Activated CD8-positive, alpha-beta memory T cell treated with anti-CD3 and anti-CD28 coated beads for 36 hours (primary cell): Measurements from ENCODE around the gene MYO7A. TPM values are rescaled to one million over a fixed set of nuclear protein-coding genes. Genes with fewer than 3 reads are reported as not detected.

Experiments
- CTCF ChIA-PET: fragments of 350-600 bp; sonication (Branson Sonifier 250); formaldehyde crosslinking; loops from one replicate; lab custom pipeline; 2021; ENCODE audit warnings: antibody characterized with exemption; lab: Charles Lee
- POLR2A ChIA-PET: fragments of 350-600 bp; sonication (Branson Sonifier 250); formaldehyde crosslinking; loops from one replicate; lab custom pipeline; 2021; ENCODE audit warnings: antibody characterized with exemption; lab: Charles Lee
- total RNA-seq, 2 experiments: library from RNA; stranded (reverse); gene quantifications; one replicate each; pipeline ENCODE4 v1.2.3, GENCODE V29; 2021

The MYO7A gene
- total RNA-seq, 2 experiments from 2014 or later: 0.06 TPM; not detected in 1

- ChIA-PET POLR2A (no interaction called here), CTCF (interaction anchor here (3.1 kb wide), 1 partner anchor 57 kb away, joined by 10 read pairs; the partner anchor contains the start of gene MYO7A)
Observed at GRCh38 chr11:77184136-77184860, 56.3 kb downstream of the MYO7A start.

GRCh38 chr11:77186302-77186701, 58.3 kb downstream of the MYO7A start:
- CTCF ChIA-PET: interaction anchor here (0.7 to 5.1 kb wide), 4 partner anchors 58 to 444 kb away, joined by 3 to 75 read pairs (median 4); partner anchors contain the start of gene MYO7A
- POLR2A ChIA-PET: no interaction called here

- ChIA-PET CTCF (interaction anchor here (0.5 to 5.1 kb wide), 8 partner anchors 38 to 383 kb away, joined by 3 to 75 read pairs (median 4); partner anchors contain the start of gene MYO7A), POLR2A (no interaction called here)
Observed at GRCh38 chr11:77187111-77187750, 59.2 kb downstream of the MYO7A start.

DNA sequence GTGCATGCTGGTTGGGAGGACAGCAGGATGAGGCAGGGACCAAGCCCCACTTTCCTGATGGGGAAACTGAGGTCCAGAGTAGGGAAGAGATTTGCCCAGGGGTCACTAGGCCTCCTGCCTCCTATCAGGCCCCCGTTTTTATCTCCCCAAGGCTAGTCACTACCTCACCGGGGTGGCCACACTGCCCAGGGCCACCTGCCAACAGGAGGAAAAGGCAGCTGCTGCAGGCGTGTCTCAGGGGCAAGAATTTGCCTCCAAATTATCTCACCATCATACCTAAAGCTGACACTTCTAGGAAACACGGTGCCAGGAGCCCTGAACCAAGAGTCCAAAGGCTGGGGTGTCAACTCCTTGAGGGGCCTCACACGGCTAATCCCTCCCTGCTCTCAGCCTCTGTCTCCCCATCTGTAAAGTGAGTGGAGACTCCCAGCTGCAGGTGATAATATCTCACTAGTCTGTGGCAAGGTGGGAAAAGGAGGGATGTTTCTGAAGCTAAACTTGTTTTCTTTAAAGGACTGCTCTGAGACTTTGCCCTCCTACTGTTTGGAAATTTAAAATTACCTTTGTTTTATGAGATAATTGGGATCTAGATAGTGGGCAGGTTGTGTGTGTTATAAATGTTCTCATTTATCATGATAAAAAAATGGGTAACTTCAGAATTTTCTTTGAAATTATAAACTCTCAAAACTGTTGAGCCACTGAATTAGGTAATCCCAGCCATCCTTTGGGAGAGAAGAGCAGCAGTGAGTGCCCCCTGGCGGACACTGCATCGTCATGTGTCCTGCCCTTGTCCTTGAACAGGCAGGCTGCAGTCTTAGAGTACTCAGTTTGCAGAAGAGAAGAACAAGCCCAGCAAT, 60.0 kb downstream of the MYO7A start:
- POLR2A ChIA-PET: no interaction called here

DNA sequence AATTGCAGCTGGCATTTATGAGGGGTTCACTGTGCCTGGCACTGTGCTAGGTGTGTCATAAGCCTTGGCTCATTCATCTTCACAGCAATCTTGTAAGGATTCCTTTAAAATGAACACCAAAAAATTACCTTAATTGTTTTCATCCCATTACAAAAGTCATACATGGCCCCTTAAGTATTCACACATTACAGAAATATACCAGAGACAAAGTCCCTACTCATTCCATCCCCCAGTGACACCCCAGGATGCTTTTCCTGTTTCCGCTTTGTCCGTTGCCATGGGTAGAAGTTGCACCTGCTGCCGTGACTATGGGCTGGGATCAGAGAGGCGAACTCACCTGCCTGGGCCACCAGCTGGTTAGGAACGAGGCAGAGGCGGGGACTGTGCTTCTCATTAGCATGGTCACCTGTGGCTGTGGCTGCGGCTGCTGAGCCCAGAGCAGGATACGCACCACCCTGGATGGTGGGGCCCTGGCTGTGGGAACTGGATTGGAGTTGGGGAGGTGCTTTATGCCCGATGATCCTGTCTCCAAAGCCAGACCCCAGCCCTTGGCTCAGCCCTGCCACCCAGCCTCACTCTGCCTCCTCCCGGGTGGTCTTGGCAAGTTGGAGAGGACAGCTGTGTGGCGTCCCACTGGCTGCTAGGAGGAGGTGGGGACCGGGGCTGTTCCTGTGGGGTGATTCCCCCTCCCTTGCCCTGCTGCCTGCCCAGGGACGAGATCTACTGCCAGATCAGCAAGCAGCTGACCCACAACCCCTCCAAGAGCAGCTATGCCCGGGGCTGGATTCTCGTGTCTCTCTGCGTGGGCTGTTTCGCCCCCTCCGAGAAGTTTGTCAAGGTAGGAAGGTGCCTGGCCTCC, 60.8 kb downstream of the MYO7A start:
- POLR2A ChIA-PET: no interaction called here

More for the DNA sequence above, 60.0 kb downstream of the MYO7A start:
- CTCF ChIA-PET: interaction anchor here (0.5 to 5.1 kb wide), 6 partner anchors 38 to 382 kb away, joined by 3 to 75 read pairs (median 4); partner anchors contain the start of gene MYO7A

GRCh38 chr11:77189588-77190210, 61.7 kb downstream of the MYO7A start:
- CTCF ChIA-PET: interaction anchor here (1.5 to 5.1 kb wide), 2 partner anchors 61 to 359 kb away, joined by 4 to 75 read pairs; partner anchors contain the start of gene MYO7A
- POLR2A ChIA-PET: no interaction called here

More for the DNA sequence above, 60.8 kb downstream of the MYO7A start:
- CTCF ChIA-PET: interaction anchor here (0.5 to 5.1 kb wide), 4 partner anchors 60 to 360 kb away, joined by 4 to 75 read pairs (median 4); partner anchors contain the start of gene MYO7A

DNA sequence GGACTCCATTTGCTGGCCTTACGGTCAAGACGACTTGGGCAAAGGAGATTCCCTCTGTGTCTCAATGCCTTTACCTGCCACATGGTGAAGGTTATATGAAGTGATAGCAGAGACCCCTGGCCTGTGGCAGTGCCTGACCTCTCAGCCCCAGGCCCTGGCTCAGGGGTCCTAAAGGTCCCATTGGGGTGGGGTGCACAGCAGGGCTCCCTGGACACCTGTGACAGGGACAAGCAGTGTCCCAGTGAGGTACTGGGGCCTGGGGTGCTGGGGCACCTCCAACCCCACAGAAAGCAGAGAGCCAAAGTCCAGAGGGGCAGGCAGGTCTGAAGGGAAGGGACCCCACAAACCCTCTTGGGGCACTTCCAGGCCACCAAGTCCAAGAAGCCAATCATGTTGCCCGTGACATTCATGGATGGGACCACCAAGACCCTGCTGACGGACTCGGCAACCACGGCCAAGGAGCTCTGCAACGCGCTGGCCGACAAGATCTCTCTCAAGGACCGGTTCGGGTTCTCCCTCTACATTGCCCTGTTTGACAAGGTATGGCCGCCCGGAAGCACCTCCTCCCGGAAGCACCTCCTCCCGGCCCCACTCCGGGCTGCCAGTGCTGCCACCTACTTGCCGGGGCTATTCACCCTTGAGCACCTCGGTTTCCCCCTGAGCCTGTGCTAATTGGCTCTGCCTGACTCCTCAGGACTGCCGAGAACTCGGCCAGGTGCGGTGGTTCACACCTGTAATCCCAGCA, 62.5 kb downstream of the MYO7A start:
- ChIA-PET CTCF (interaction anchor here (5.1 kb wide), 1 partner anchor 62 kb away, joined by 75 read pairs; the partner anchor contains the start of gene MYO7A), POLR2A (no interaction called here)

DNA sequence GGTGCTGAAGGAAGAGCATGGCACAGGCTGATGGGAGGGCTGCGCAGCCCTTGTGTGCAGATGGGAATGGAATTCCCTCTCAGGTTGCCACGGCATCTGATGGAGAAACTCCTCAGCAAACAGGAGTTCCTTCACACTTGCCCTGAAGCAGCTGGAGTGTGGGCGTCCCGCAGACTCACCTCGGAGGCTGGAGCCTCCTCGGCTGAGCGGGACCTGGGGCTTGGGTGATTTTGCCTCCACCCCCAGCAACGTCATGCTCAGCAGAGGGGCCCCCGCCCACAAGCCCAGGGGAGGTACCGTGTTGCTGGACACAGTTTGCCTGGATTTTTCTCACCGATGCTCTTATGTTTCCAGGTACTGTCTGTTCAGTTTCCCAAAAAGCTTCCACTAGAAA, 63.4 kb downstream of the MYO7A start:
- POLR2A ChIA-PET: no interaction called here
- CTCF ChIA-PET: no interaction called here

GRCh38 chr11:77191823-77192495, 63.9 kb downstream of the MYO7A start:
- ChIA-PET CTCF (interaction anchor here (1.3 kb wide), 1 partner anchor 65 kb away, joined by 4 read pairs; no protein-coding TSS in a partner anchor), POLR2A (no interaction called here)

DNA sequence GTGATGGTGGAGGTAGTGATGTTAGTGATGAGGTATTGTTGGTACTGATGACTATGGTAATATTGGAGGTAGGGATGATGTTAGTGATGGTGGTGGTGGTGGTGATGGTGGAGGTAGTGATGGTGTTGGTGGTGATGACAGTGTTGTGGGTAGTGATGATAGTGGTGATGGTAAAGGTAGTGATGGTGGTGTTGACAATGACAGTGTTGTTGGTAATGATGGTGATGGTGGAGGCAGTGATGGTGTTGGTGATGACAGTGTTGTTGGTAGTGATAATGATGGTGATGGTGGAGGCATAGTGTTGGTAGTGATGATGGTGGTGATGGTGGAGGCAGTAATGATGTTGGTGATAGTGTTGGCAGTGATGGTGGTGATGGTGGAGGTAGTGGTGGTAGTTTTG, 65.1 kb downstream of the MYO7A start:
- ChIA-PET CTCF (interaction anchor here (1.3 kb wide), 1 partner anchor 66 kb away, joined by 4 read pairs; no protein-coding TSS in a partner anchor), POLR2A (no interaction called here)

DNA sequence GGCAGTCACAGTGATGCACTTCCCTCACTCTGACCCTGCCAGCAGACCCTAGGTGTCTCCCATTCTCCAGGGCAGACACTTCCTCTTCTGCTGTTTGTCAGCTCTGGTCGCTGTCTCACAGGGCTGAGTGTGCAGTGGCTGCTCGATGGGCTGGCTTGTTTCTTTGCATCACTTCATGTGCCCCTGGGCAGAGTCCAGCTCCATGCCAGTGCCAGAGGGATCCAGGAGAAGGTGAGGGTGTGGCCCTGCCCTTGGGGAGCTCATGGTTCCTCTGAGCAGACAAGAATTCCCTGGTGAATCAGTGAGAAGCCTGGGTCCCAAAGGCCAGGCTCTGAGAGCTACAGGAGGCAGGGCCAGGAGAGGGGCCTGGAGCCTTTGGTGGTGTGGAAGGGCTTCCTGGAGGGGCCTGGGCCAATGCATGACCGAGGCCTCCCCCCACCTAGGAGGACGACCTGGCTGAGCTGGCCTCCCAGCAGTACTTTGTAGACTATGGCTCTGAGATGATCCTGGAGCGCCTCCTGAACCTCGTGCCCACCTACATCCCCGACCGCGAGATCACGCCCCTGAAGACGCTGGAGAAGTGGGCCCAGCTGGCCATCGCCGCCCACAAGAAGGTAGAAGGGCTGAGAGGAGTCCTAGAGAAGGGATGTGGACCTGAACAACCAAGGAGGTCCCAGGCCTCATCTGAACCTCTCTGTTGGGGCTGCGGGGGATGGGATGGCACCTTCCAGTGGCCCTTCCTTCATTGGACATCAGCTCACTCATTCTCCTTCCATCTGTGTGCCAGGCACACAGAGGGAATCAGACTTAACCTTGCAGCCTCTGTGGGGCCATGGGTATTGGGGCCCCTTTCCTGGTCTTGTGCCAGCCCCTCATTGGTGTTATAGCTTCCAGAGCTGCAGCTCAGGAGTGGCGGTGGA, 66.1 kb downstream of the MYO7A start:
- POLR2A ChIA-PET: no interaction called here
- CTCF ChIA-PET: interaction anchor here (1.6 kb wide), 1 partner anchor 67 kb away, joined by 6 read pairs; the partner anchor contains the start of gene MYO7A

GRCh38 chr11:77195071-77195755, 67.2 kb downstream of the MYO7A start:
- ChIA-PET POLR2A (no interaction called here), CTCF (interaction anchor here (1.6 kb wide), 1 partner anchor 68 kb away, joined by 6 read pairs; the partner anchor contains the start of gene MYO7A)

DNA sequence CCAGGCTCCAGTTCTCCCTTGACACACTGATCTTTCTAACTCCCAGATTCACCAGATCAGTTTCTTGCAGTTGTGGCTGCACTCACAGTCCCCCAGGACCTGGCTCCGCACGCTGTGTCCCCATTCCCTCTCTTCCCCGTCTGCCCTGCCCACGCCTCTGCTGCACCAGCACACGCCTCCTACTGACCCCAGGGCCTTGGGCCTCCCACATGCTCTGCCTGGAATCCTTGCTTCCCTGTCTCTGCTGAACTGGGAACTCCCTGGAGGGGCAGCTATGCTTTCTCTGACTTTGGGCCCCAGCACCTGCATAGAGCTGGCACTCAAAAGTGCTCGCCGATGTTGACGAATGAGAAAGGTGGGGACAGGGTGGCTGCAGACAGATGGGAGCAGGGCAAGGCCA, 68.9 kb downstream of the MYO7A start:
- ChIA-PET POLR2A (no interaction called here), CTCF (interaction anchor here (1.1 kb wide), 1 partner anchor 31 kb away, joined by 3 read pairs; no protein-coding TSS in a partner anchor)

- CTCF ChIA-PET: interaction anchor here (1.1 kb wide), 1 partner anchor 32 kb away, joined by 3 read pairs; no protein-coding TSS in a partner anchor
Observed at GRCh38 chr11:77197626-77198320, 69.7 kb downstream of the MYO7A start.

More at GRCh38 chr11:77197626-77198320, 69.7 kb downstream of the MYO7A start:
- POLR2A ChIA-PET: no interaction called here
